ENCODE results near the gene MOB1B.

DNA sequence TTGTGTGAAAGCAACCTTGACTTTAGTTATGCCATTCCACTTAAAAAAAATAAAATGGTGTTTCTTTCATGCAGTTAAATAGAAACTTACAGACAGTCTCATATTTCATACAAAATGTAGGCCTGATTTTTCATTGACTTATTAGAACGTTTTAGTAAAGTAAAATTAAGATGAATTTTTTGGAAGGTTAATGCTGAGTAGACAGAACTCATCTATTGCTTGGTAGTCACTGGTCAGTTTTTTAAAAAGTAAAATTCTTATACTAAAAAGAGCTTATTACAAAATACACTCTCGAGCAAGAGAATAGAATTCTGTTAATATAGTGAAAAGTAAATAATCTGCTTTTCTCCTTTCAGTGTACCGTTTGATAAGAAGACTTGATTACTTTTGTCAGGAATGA is 21.4 kb upstream of the MOB1B start:
- TF ChIP-seq, protein P1, sequence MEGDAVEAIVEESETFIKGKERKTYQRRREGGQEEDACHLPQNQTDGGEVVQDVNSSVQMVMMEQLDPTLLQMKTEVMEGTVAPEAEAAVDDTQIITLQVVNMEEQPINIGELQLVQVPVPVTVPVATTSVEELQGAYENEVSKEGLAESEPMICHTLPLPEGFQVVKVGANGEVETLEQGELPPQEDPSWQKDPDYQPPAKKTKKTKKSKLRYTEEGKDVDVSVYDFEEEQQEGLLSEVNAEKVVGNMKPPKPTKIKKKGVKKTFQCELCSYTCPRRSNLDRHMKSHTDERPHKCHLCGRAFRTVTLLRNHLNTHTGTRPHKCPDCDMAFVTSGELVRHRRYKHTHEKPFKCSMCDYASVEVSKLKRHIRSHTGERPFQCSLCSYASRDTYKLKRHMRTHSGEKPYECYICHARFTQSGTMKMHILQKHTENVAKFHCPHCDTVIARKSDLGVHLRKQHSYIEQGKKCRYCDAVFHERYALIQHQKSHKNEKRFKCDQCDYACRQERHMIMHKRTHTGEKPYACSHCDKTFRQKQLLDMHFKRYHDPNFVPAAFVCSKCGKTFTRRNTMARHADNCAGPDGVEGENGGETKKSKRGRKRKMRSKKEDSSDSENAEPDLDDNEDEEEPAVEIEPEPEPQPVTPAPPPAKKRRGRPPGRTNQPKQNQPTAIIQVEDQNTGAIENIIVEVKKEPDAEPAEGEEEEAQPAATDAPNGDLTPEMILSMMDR (IDR thresholded peaks at IDR 0.05) = no peak
- TF ChIP-seq POLR2A (IDR thresholded peaks at IDR 0.05) = no peak
